ENCODE data around the gene OR5H6. TPM values are rescaled to one million over a fixed set of nuclear protein-coding genes. Genes with fewer than 3 reads are reported as not detected.
"Not testable (repeated sequence)": the region's sequence is repeated elsewhere in the genome, so short reads cannot be mapped to it uniquely, and the experiment has no call there.

OR5H6 gene
- total RNA-seq, 4 donors from 2014 or later, result not detected

DNA sequence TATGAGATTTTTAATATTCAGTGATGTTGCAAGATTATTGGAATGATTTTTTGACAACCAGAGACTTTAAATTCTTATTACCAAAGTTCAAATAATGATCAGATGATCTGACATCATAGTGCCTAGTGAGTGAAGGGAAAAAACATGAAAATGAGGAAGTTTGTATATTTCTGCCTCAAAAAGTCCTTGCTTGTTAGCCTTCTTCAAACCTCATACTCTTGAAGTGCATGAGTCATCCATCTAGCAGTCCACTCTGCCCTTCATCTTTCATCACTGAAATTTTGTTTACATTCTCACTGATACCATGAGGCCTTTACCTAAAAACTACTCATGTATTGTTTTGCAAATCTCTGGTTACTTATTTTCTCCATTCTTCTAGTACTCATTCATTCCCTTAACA, 23.9 kb upstream of the OR5H6 start:
- Histone ChIP-seq H3K27ac (no peak overlapping the region), H3K27me3 (no peaks in the 10 kb centered on the region), H3K9me3 (no peaks in the 10 kb centered on the region), H3K4me3 (no peak overlapping the region), H3K36me3 (no peaks in the 10 kb centered on the region), H3K4me1 (no peaks in the 10 kb centered on the region)
- TF ChIP-seq POLR2A (IDR thresholded peaks at IDR 0.05) (no peak), EP300 (IDR thresholded peaks at IDR 0.05) (no peak)
- ATAC-seq, result no peak

GRCh38 chr3:98242155-98242554, 21.9 kb upstream of the OR5H6 start:
- 22 to 88% methylated on average over 1 of the region's 1 CpG for WGBS, 2 donors (ENCODE audit: low coverage in 1 of 2)
- Histone ChIP-seq H3K36me3 (no peaks in the 10 kb centered on the region), H3K4me3 (no peak overlapping the region), H3K27me3 (no peaks in the 10 kb centered on the region), H3K9me3 (no peaks in the 10 kb centered on the region), H3K4me1 (no peaks in the 10 kb centered on the region), H3K27ac (no peak overlapping the region)
- no peak for TF ChIP-seq EP300 (IDR thresholded peaks at IDR 0.05)
- no peak for TF ChIP-seq POLR2A (IDR thresholded peaks at IDR 0.05)
- TF ChIP-seq, protein P1, sequence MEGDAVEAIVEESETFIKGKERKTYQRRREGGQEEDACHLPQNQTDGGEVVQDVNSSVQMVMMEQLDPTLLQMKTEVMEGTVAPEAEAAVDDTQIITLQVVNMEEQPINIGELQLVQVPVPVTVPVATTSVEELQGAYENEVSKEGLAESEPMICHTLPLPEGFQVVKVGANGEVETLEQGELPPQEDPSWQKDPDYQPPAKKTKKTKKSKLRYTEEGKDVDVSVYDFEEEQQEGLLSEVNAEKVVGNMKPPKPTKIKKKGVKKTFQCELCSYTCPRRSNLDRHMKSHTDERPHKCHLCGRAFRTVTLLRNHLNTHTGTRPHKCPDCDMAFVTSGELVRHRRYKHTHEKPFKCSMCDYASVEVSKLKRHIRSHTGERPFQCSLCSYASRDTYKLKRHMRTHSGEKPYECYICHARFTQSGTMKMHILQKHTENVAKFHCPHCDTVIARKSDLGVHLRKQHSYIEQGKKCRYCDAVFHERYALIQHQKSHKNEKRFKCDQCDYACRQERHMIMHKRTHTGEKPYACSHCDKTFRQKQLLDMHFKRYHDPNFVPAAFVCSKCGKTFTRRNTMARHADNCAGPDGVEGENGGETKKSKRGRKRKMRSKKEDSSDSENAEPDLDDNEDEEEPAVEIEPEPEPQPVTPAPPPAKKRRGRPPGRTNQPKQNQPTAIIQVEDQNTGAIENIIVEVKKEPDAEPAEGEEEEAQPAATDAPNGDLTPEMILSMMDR (IDR thresholded peaks at IDR 0.05), result no peak
- TF ChIP-seq POLR2AphosphoS5 (IDR thresholded peaks at IDR 0.05), result no peak
- no peak for ATAC-seq

GRCh38 chr3:98243843-98244242, 20.2 kb upstream of the OR5H6 start:
- no peak for TF ChIP-seq EP300 (IDR thresholded peaks at IDR 0.05)
- TF ChIP-seq, protein P1 (IDR thresholded peaks at IDR 0.05), result no peak
- no peak for TF ChIP-seq POLR2AphosphoS5 (IDR thresholded peaks at IDR 0.05)
- no peak for TF ChIP-seq POLR2A (IDR thresholded peaks at IDR 0.05)
- 46 to 68% methylated on average over 6 of the region's 7 CpGs for WGBS, 2 donors (ENCODE audit: low coverage in 1 of 2)
- no peak overlapping the region for H3K4me3 ChIP-seq
- no peaks in the 10 kb centered on the region for H3K4me1 ChIP-seq
- no peaks in the 10 kb centered on the region for H3K9me3 ChIP-seq
- no peak for ATAC-seq
- no peaks in the 10 kb centered on the region for H3K27me3 ChIP-seq
- no peaks in the 10 kb centered on the region for H3K36me3 ChIP-seq
- H3K27ac ChIP-seq, result no peak overlapping the region

DNA sequence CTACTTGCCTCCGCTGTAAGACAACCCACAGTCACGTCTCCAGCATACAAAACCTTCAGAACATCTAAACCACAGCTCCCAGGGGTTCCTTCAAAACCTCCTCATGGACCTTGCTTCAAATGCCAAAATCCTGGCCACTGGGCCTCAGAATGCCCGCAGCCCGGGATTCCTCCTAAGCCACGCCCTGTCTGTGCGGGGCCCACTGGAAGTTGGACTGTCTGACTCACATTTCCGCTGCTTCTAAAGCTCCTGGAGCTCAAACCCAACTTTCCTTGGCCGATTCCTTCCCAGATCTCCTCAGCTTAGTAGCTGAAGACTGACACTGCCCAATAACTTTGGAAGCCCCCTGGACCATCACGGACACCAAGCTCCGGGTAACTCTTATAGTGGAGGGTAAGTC, 17.9 kb upstream of the OR5H6 start:
- 80 to 98% methylated on average over 1 to 6 of the region's 10 CpGs for WGBS, 2 donors (ENCODE audit: low coverage in 1 of 2)
- Histone ChIP-seq H3K9me3 (no peaks in the 10 kb centered on the region), H3K4me1 (no peaks in the 10 kb centered on the region), H3K4me3 (no peak overlapping the region), H3K27ac (no peak overlapping the region), H3K27me3 (no peaks in the 10 kb centered on the region), H3K36me3 (no peaks in the 10 kb centered on the region)
- no peak for ATAC-seq
- TF ChIP-seq EP300 (IDR thresholded peaks at IDR 0.05) (no peak), POLR2A (IDR thresholded peaks at IDR 0.05) (no peak), POLR2AphosphoS5 (IDR thresholded peaks at IDR 0.05) (no peak)
- TF ChIP-seq, protein P1 (IDR thresholded peaks at IDR 0.05), result no peak

GRCh38 chr3:98256026-98256425, 8.0 kb upstream of the OR5H6 start:
- not testable (repeated sequence) for H3K4me1 ChIP-seq, H3K9me3 ChIP-seq, H3K36me3 ChIP-seq, H3K4me3 ChIP-seq, ATAC-seq, H3K27ac ChIP-seq, H3K27me3 ChIP-seq
- WGBS, 2 donors (ENCODE audit: low coverage in 1 of 2), result 61 to 69% methylated on average over 2 to 5 of the region's 5 CpGs

DNA sequence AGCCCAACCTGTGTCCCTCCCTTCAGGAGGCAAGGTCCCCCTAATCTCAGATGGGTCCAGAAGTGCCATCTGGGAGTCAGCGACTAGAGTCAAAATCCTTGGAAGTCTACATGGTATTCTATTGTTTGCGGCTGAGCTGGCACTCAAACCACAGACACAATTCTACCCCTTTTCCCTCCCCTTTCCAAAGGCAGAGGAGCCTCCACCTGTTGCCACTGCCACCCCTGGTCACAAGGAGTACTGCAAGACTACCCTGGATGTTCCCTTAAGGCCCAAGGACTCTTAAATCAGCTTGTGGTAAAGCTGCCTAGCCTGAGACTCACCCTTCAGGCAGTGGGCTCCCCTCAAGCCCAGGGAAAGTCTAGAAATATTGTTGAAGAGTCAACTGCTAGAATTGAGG, 4.3 kb upstream of the OR5H6 start:
- TF ChIP-seq POLR2A (IDR thresholded peaks at IDR 0.05) (no peak), EP300 (IDR thresholded peaks at IDR 0.05) (no peak), POLR2AphosphoS5 (IDR thresholded peaks at IDR 0.05) (no peak)
- TF ChIP-seq, protein P1 (IDR thresholded peaks at IDR 0.05), result no peak
- Histone ChIP-seq H3K4me1 (no peaks in the 10 kb centered on the region), H3K27me3 (no peaks in the 10 kb centered on the region), H3K36me3 (no peaks in the 10 kb centered on the region), H3K9me3 (peaks cover 0 to 4% (median 0%) of the 10 kb centered on the region in 3 donors), H3K27ac (no peak overlapping the region), H3K4me3 (no peak overlapping the region)
- WGBS, 2 donors (ENCODE audit: low coverage in 1 of 2), result 75% methylated on average over 2 of the region's 2 CpGs; no CpG with 5 or more reads in 1 of the 2 donors
- no peak for ATAC-seq

Measured in gastroesophageal sphincter (tissue), 4 donors.